A549 (cell line): ENCODE results near the gene MEMO1. TPM values are rescaled to one million over a fixed set of nuclear protein-coding genes. Genes with fewer than 3 reads are reported as not detected.

Experiments used
- ATAC-seq, 2 experiments: fragments of 200-7000 bp in 1 of 2; fragments of >200 bp in 1 of 2; cut with Nextera tagmentation in 1 of 2; cut with Tn5 transposase in 1 of 2; 3 replicates each; pipeline versions ENCODE4 v1.8.0 to v1.9.1; 2018 to 2020; ENCODE audit warnings: mild to moderate bottlenecking in 1 of 2, moderate library complexity in 1 of 2
- CTCF ChIA-PET: fragments of 300-600 bp; sonication (Branson Sonifier 250); formaldehyde crosslinking; extraction: SDS; loops from one replicate; lab custom pipeline; 2021; ENCODE audit warnings: antibody characterized with exemption, inconsistent platforms; lab: Yijun Ruan, JAX
- POLR2A ChIA-PET: fragments of 350-600 bp; formaldehyde crosslinking; extraction: SDS; loops from one replicate; lab custom pipeline; 2021; ENCODE audit warnings: antibody characterized with exemption, inconsistent platforms; lab: Yijun Ruan, JAX
- DNase-seq, 2 experiments: peaks; one replicate each; pipeline versions ENCODE4 v3.0.0 to v3.0.0-alpha.2; 2011 to 2016; ENCODE audit warnings: low read depth in 1 of 2, low spot score in 1 of 2
- FAIRE-seq: peaks from 2 replicates; lab custom pipeline; 2011; peaks lifted over from hg19 to GRCh38; lab: Jason Lieb, UNC
- H3K27ac ChIP-seq, 2 experiments: fragments of >200 bp; sonication (Bioruptor Twin); formaldehyde crosslinking; 3 replicates each; pipeline ENCODE4 v1.5.1; 2016 to 2017
- H3K4me1 ChIP-seq: fragments of >200 bp; sonication (Bioruptor Twin); formaldehyde crosslinking; 3 replicates; pipeline ENCODE4 v1.6.1; 2016
- H3K4me2 ChIP-seq: fragments of >200 bp; sonication (Bioruptor Twin); formaldehyde crosslinking; 3 replicates; pipeline ENCODE4 v1.6.1; 2016
- H3K4me3 ChIP-seq: fragments of >200 bp; sonication (Bioruptor Twin); formaldehyde crosslinking; 3 replicates; pipeline ENCODE4 v1.5.1; 2016
- H3K9me3 ChIP-seq: fragments of >200 bp; sonication (Bioruptor Twin); formaldehyde crosslinking; 3 replicates; pipeline ENCODE4 v1.6.1; 2016
- BCL3 ChIP-seq: fragments of >200 bp; sonication (Bioruptor Twin); formaldehyde crosslinking; IDR thresholded peaks from 3 replicates; pipeline ENCODE4 v1.6.1; 2016
- BHLHE40 ChIP-seq: IDR thresholded peaks from 2 replicates; pipeline ENCODE4 v1.6.1; 2012; ENCODE audit warnings: low read depth, low read length, inconsistent platforms
- CBX2 ChIP-seq: fragments of 200-600 bp; sonication (generic); IDR thresholded peaks from 2 replicates; pipeline ENCODE4 v1.6.1; 2016; ENCODE audit warnings: low read depth, mild to moderate bottlenecking, borderline replicate concordance
- CBX8 ChIP-seq: fragments of 200-600 bp; sonication (generic); IDR thresholded peaks from 2 replicates; pipeline ENCODE4 v1.6.1; 2016
- CHD2 ChIP-seq: fragments of 150-350 bp; IDR thresholded peaks from 2 replicates; pipeline ENCODE4 v1.6.1; 2014; ENCODE audit warnings: low read length; ENCODE audit not compliant: partially characterized antibody
- EHMT2 ChIP-seq: fragments of 200-600 bp; sonication (generic); IDR thresholded peaks from 2 replicates; pipeline ENCODE4 v1.6.1; 2016; ENCODE audit warnings: antibody characterized with exemption, low read depth, mild to moderate bottlenecking, moderate library complexity
- EP300 ChIP-seq, 2 experiments: fragments of >200 bp; sonication (Bioruptor Twin); formaldehyde crosslinking; IDR thresholded peaks; 2 replicates in 1 of 2; 3 replicates in 1 of 2; pipeline ENCODE4 v1.6.1; 2016 to 2017
- ESRRA ChIP-seq: fragments of 150-350 bp; IDR thresholded peaks from 2 replicates; pipeline ENCODE4 v1.6.1; 2014; ENCODE audit warnings: mild to moderate bottlenecking, low read length, borderline replicate concordance
- FOSB ChIP-seq: fragments of 250-450 bp; sonication (Bioruptor Pico); IDR thresholded peaks from 2 replicates; pipeline ENCODE4 v1.5.0; 2020; ENCODE audit warnings: mild to moderate bottlenecking, moderate library complexity
- GATA3 ChIP-seq: IDR thresholded peaks from 2 replicates; pipeline ENCODE4 v1.6.1; 2012; ENCODE audit warnings: borderline replicate concordance
- HDAC2 ChIP-seq: fragments of 200-600 bp; sonication (generic); IDR thresholded peaks from 2 replicates; pipeline ENCODE4 v1.6.1; 2016
- JUN ChIP-seq, 2 experiments: fragments of >200 bp; sonication (Bioruptor Twin); formaldehyde crosslinking; IDR thresholded peaks; 2 replicates in 1 of 2; 3 replicates in 1 of 2; pipeline ENCODE4 v1.6.1; 2016 to 2017
- JUNB ChIP-seq: fragments of >200 bp; sonication (Bioruptor Twin); formaldehyde crosslinking; IDR thresholded peaks from 2 replicates; pipeline ENCODE4 v1.6.1; 2016
- KDM1A ChIP-seq: fragments of 200-600 bp; sonication (generic); IDR thresholded peaks from 2 replicates; pipeline ENCODE4 v1.6.1; 2016; ENCODE audit warnings: low read depth, mild to moderate bottlenecking
- MAFK ChIP-seq: fragments of 450-650 bp; IDR thresholded peaks from 2 replicates; pipeline ENCODE4 v1.6.1; 2014; ENCODE audit not compliant: partially characterized antibody
- MYC ChIP-seq: IDR thresholded peaks from 2 replicates; pipeline ENCODE4 v1.6.1; 2012; ENCODE audit warnings: mild to moderate bottlenecking, inconsistent platforms, low read length, improper control_type of control experiment, borderline replicate concordance
- NFE2L2 ChIP-seq: fragments of 150-350 bp; conservative IDR thresholded peaks from 2 replicates; pipeline ENCODE4 v1.6.1; 2014; ENCODE audit warnings: low read length
- NR3C1 ChIP-seq: fragments of >200 bp; sonication (Bioruptor Twin); formaldehyde crosslinking; IDR thresholded peaks from 3 replicates; pipeline ENCODE4 v1.6.1; 2017
- PHF8 ChIP-seq: fragments of 200-600 bp; sonication (generic); IDR thresholded peaks from 2 replicates; pipeline ENCODE4 v1.6.1; 2016; ENCODE audit warnings: low read depth, mild to moderate bottlenecking, antibody characterized with exemption, moderate library complexity, borderline replicate concordance
- RARB ChIP-seq: fragments of 250-450 bp; sonication (Bioruptor Pico); IDR thresholded peaks from 2 replicates; pipeline ENCODE4 v1.8.0; 2021; ENCODE audit warnings: mild to moderate bottlenecking, moderate library complexity
- RFX5 ChIP-seq: fragments of 450-650 bp; IDR thresholded peaks from 2 replicates; pipeline ENCODE4 v1.7.1; 2014; ENCODE audit warnings: antibody characterized with exemption, mild to moderate bottlenecking, moderate library complexity
- SMC3 ChIP-seq: fragments of >200 bp; sonication (Bioruptor Twin); formaldehyde crosslinking; IDR thresholded peaks from 3 replicates; pipeline ENCODE4 v1.6.1; 2018; ENCODE audit warnings: inconsistent platforms
- ZSCAN20 ChIP-seq: fragments of 250-450 bp; sonication (Bioruptor Pico); IDR thresholded peaks from 2 replicates; pipeline ENCODE4 v1.8.0; 2022; ENCODE audit warnings: mild to moderate bottlenecking, moderate library complexity
- WGBS: methylation state at CpG from one replicate; pipeline ENCODE4 v1.1.6; 2017; ENCODE audit errors: missing lambda C conversion rate; 5-methylcytosine and 5-hydroxymethylcytosine counted together
- polyA plus RNA-seq, 4 experiments: library from polyadenylated mRNA; depleted of rRNA in 3 of 4; stranded (reverse); fragments of >200 nt; fragmentation: RNase III in 1 of 4; extraction: RNeasy Plus Mini Kit Qiagen cat#74134 plus additional on column Dnase treatment in 1 of 4; gene quantifications; 2 replicates in 3 of 4; 3 replicates in 1 of 4; pipeline ENCODE4 v1.2.3, GENCODE V29; 2011 to 2017
- TF ChIP-seq, protein P1 (sequence below): fragments of 250-450 bp; sonication (Bioruptor Pico); IDR thresholded peaks from 2 replicates; pipeline ENCODE4 v1.5.0; 2020; ENCODE audit warnings: low read depth, mild to moderate bottlenecking, moderate library complexity
- TF ChIP-seq, protein P2 (sequence below): IDR thresholded peaks from 2 replicates; pipeline ENCODE4 v1.6.1; 2012

Gene MEMO1
- polyA plus RNA-seq, 2 of the 4 experiments (the other 2 are of a cell fraction), result 80.2 to 87.0 TPM

DNA sequence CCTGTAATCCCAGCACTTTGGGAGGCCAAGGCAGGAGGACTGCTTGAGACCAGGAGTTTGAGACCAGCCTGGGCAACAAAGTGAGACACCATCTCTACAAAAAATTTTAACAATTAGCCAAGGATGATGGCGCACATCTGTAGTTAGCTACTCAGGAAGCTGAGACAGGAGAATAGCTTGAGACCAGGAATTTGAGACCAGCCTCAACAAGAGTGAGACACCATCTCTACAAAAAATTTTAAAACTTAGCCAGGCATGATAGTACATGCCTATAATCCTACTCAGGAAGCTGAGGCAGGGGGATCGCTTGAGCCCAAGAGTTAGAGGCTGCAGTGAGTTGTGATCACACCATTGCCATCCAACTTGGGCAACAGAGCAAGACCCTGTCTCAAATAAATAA is 7.0 kb downstream of the MEMO1 start:
- Histone ChIP-seq H3K9me3 (no peaks in the 10 kb centered on the region), H3K4me2 (no peak overlapping the region), H3K4me1 (peaks cover 36% of the 10 kb centered on the region), H3K27ac (no peak overlapping the region), H3K4me3 (no peak overlapping the region)
- no peak for ATAC-seq
- FAIRE-seq, result no peak
- WGBS, result 93% methylated on average over 2 of the region's 2 CpGs
- CTCF ChIA-PET, result no interaction called here
- DNase-seq, result no peak
- TF ChIP-seq SMC3, result no peak
- TF ChIP-seq, protein P1, sequence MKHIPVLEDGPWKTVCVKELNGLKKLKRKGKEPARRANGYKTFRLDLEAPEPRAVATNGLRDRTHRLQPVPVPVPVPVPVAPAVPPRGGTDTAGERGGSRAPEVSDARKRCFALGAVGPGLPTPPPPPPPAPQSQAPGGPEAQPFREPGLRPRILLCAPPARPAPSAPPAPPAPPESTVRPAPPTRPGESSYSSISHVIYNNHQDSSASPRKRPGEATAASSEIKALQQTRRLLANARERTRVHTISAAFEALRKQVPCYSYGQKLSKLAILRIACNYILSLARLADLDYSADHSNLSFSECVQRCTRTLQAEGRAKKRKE (CRISPR knock-in tag), result no peak
- no peak for TF ChIP-seq NR3C1
- no peak for TF ChIP-seq MYC
- no peak for TF ChIP-seq EP300 (IDR thresholded peaks at IDR 0.05)
- TF ChIP-seq BHLHE40, result no peak
- TF ChIP-seq ZSCAN20 (CRISPR knock-in tag), result no peak
- TF ChIP-seq RFX5, result no peak
- TF ChIP-seq, all 56 proteins: peak for 0
- POLR2A ChIA-PET, result interaction anchor here (0.6 kb wide), 1 partner anchor 21 kb away, joined by 4 read pairs; no protein-coding TSS in a partner anchor

DNA sequence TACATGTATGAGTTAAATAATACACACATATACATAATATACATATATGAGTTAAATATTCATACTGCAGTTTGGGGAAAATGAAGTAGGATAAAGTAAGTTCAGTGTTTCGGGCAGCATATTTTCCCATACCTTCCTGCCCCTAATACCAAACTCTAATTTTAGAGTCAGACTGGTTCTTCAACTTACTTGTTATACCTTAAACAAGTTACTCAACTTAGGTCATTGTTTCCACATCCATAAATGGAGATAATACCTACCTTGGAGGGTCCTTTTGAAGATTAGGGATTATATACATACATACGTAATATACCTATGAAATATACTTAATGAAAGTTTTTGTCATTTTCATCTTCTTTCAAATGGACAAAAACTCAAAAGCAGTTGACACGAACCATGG is 8.4 kb downstream of the MEMO1 start:
- Histone ChIP-seq H3K4me3 (no peak overlapping the region), H3K4me1 (peaks cover 25% of the 10 kb centered on the region), H3K9me3 (no peaks in the 10 kb centered on the region), H3K27ac (no peak overlapping the region), H3K4me2 (no peak overlapping the region)
- ChIA-PET POLR2A (no interaction called here), CTCF (no interaction called here)
- DNase-seq, result no peak
- no peak for FAIRE-seq
- TF ChIP-seq JUNB (no peak), NR3C1 (no peak), RARB (CRISPR knock-in tag) (no peak), PHF8 (no peak), GATA3 (no peak), HDAC2 (no peak), MYC (no peak), CBX8 (no peak), BCL3 (no peak), MAFK (no peak)
- WGBS, result 90% methylated on average over 3 of the region's 3 CpGs
- no peak for ATAC-seq

GRCh38 chr2:31999438-31999837 is 11.4 kb downstream of the MEMO1 start:
- no peak overlapping the region for H3K27ac ChIP-seq
- no peak overlapping the region for H3K4me3 ChIP-seq
- H3K9me3 ChIP-seq, result no peaks in the 10 kb centered on the region
- TF ChIP-seq ESRRA (no peak), KDM1A (no peak), JUN (IDR thresholded peaks at IDR 0.05) (no peak), FOSB (CRISPR knock-in tag) (no peak), CHD2 (no peak), CBX2 (no peak), NFE2L2 (no peak), EP300 (IDR thresholded peaks at IDR 0.05) (no peak), EHMT2 (no peak)
- TF ChIP-seq, protein P1 (CRISPR knock-in tag), result no peak
- TF ChIP-seq, protein P2, sequence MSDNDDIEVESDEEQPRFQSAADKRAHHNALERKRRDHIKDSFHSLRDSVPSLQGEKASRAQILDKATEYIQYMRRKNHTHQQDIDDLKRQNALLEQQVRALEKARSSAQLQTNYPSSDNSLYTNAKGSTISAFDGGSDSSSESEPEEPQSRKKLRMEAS, result no peak
- 90% methylated on average over 4 of the region's 4 CpGs for WGBS
- ATAC-seq (peak in 1 of 2 experiments; percentile 16; a peak in 2 of 6 replicates), FAIRE-seq (no peak), DNase-seq (no peak)
- H3K4me2 ChIP-seq, result no peak overlapping the region
- CTCF ChIA-PET, result interaction anchor here (0.6 to 3.0 kb wide), 2 partner anchors 9 to 573 kb away, joined by 4 to 10 read pairs; no protein-coding TSS in a partner anchor
- H3K4me1 ChIP-seq, result peaks cover 7% of the 10 kb centered on the region; the same call in 1 of the 3 replicates
- POLR2A ChIA-PET, result interaction anchor here (0.8 kb wide), 1 partner anchor 40 kb away, joined by 3 read pairs; the partner anchor contains the start of gene DPY30
